ENCODE data around the gene ZNF808.

- TF ChIP-seq ELK4 (IDR thresholded peaks at IDR 0.05; ENCODE audit: borderline replicate concordance, low read depth, low read length) (no peak), CTCF (tag by site-specific recombination; IDR thresholded peaks at IDR 0.05) (no peak), REST (tag by site-specific recombination; IDR thresholded peaks at IDR 0.05) (no peak), ZNF223 (tag by site-specific recombination; IDR thresholded peaks at IDR 0.05) (no peak), ZNF391 (tag by site-specific recombination; IDR thresholded peaks at IDR 0.05; ENCODE audit: borderline replicate concordance, low read depth) (no peak), RBAK (tag by site-specific recombination; IDR thresholded peaks at IDR 0.05) (no peak), ZNF248 (tag by site-specific recombination; IDR thresholded peaks at IDR 0.05) (no peak)
Observed at GRCh38 chr19:52584736-52585440, 57.4 kb downstream of the ZNF808 start.

All from HEK293 (cell line).